Measurements from ENCODE around the gene RALBP1. TPM values are rescaled to one million over a fixed set of nuclear protein-coding genes. Genes with fewer than 3 reads are reported as not detected.
"Not testable (repeated sequence)": the region's sequence is repeated elsewhere in the genome, so short reads cannot be mapped to it uniquely, and the experiment has no call there.

The RALBP1 gene
- total and polyA plus RNA-seq, 2 experiments from 2014 or later = 33.5 to 68.0 TPM

DNA sequence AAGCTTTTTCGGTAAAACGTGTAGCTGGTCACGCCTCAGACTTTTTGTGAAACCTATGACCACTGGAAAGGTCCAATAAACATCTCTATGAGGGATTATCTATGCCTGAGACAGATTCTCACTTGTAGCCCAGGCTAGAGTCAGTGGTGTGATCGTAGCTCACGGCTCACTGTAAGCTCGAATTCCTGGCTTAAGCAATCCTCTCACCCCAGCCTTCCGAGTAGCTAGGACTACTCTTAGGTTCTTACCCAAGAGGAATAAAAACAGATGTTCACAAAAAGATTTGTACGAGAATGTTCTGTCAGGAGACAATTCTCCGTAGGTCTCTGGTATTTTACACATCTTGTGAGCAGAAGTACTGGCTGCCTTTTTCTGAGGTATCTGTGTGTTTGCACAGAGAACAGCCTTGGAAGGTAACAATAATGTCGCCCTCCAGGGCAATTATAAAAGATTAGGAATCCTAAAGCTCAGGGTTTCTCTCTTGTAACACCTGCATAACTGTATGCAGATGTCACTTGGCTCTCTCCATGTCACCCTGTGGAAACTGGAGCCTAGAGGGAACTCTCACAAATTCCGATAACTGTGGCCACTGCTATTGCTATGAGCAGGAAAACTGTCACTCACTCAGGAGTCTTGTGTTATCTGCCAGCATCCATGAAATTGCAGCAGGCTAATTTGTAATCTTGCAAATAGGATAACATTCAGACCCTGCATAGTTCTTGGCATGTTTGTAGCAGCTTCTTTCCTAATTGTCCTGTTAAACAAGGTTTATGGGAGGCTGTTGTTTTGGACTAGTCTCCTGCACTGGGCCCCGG is 25.5 kb upstream of the RALBP1 start:
- no peaks in the 10 kb centered on the region for H3K9me3 ChIP-seq (ENCODE audit: low read depth)
- no peak overlapping the region for H3K27ac ChIP-seq
- no peaks in the 10 kb centered on the region for H3K27me3 ChIP-seq
- peak in 1 of 2 donors; percentile 41 for DNase-seq (ENCODE audit: low read depth in 1 of 2, low spot score in 1 of 2)
- TF ChIP-seq, protein P1, sequence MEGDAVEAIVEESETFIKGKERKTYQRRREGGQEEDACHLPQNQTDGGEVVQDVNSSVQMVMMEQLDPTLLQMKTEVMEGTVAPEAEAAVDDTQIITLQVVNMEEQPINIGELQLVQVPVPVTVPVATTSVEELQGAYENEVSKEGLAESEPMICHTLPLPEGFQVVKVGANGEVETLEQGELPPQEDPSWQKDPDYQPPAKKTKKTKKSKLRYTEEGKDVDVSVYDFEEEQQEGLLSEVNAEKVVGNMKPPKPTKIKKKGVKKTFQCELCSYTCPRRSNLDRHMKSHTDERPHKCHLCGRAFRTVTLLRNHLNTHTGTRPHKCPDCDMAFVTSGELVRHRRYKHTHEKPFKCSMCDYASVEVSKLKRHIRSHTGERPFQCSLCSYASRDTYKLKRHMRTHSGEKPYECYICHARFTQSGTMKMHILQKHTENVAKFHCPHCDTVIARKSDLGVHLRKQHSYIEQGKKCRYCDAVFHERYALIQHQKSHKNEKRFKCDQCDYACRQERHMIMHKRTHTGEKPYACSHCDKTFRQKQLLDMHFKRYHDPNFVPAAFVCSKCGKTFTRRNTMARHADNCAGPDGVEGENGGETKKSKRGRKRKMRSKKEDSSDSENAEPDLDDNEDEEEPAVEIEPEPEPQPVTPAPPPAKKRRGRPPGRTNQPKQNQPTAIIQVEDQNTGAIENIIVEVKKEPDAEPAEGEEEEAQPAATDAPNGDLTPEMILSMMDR (IDR thresholded peaks at IDR 0.05; ENCODE audit: low read depth, low read length) = no peak
- no peaks in the 10 kb centered on the region for H3K4me1 ChIP-seq (ENCODE audit: low read depth)
- no peak overlapping the region for H3K4me3 ChIP-seq
- no peaks in the 10 kb centered on the region for H3K36me3 ChIP-seq

- not testable (repeated sequence) for DNase-seq (ENCODE audit: low read depth in 1 of 2, low spot score in 1 of 2); H3K27me3 ChIP-seq
These were observed 24.4 kb upstream of the RALBP1 start for GRCh38 chr18:9450920-9451319.

GRCh38 chr18:9453283-9453682 is 22.0 kb upstream of the RALBP1 start:
- Histone ChIP-seq H3K4me3 (no peak overlapping the region), H3K9me3 (ENCODE audit: low read depth) (no peaks in the 10 kb centered on the region)
- TF ChIP-seq, protein P1 (IDR thresholded peaks at IDR 0.05; ENCODE audit: low read depth, low read length) = no peak

More at GRCh38 chr18:9450920-9451319, 24.4 kb upstream of the RALBP1 start:
- not testable (repeated sequence) for H3K4me1 ChIP-seq (ENCODE audit: low read depth); H3K36me3 ChIP-seq; H3K27ac ChIP-seq; H3K4me3 ChIP-seq; H3K9me3 ChIP-seq (ENCODE audit: low read depth)

GRCh38 chr18:9454061-9454703 is 21.1 kb upstream of the RALBP1 start:
- no peaks in the 10 kb centered on the region for H3K27me3 ChIP-seq
- no peaks in the 10 kb centered on the region for H3K9me3 ChIP-seq (ENCODE audit: low read depth)
- TF ChIP-seq, protein P1 (IDR thresholded peaks at IDR 0.05; ENCODE audit: low read depth, low read length) = no peak
- H3K36me3 ChIP-seq = no peaks in the 10 kb centered on the region
- H3K27ac ChIP-seq = no peak overlapping the region
- peak in 1 of 2 donors; percentile 72 for DNase-seq (ENCODE audit: low read depth in 1 of 2, low spot score in 1 of 2)
- no peaks in the 10 kb centered on the region for H3K4me1 ChIP-seq (ENCODE audit: low read depth)
- no peak overlapping the region for H3K4me3 ChIP-seq

More at GRCh38 chr18:9453283-9453682, 22.0 kb upstream of the RALBP1 start:
- Histone ChIP-seq H3K27me3 (no peaks in the 10 kb centered on the region), H3K4me1 (ENCODE audit: low read depth) (no peaks in the 10 kb centered on the region), H3K36me3 (no peaks in the 10 kb centered on the region), H3K27ac (no peak overlapping the region)
- peak in 1 of 2 donors; percentile 41 for DNase-seq (ENCODE audit: low read depth in 1 of 2, low spot score in 1 of 2)

DNA sequence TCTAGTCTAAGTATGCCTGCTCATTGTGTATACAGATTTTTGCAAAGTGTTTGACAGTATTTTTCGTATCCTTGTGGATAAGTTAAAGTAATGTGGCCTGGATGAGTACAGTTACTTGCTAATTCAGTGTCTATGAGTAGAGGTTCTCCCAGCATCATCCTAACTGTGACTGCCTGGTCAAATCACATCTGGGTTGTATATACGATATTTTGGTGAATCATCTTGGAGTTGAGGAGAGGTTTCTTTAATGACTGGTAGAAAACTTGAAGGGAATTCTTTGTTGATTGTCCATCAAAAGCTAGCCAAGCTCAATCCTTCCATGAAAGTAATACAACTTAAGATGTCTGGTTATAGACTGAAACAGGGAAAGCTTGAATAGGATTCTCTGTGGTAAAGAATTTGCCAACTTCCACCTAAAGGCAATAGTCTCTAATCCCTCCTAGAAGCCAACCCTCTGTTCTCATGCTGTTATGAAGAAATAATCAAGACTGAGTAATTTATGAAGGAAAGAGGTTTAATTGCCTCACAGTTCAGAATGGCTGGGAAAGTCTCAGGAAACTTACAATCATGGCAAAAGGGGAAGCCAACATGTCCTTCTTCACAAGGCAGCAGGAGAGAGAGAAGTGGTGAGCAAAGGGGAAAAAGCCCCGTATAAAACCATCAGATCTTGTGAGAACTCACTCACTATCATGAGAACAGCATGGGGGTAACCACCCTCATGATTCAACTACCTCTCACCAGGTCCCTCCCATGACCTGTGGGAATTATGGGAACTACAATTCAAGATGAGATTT is 19.4 kb upstream of the RALBP1 start:
- Histone ChIP-seq H3K36me3 (no peaks in the 10 kb centered on the region), H3K9me3 (ENCODE audit: low read depth) (no peaks in the 10 kb centered on the region), H3K4me3 (no peak overlapping the region), H3K27ac (no peak overlapping the region), H3K27me3 (no peaks in the 10 kb centered on the region), H3K4me1 (ENCODE audit: low read depth) (no peaks in the 10 kb centered on the region)
- no peak for DNase-seq (ENCODE audit: low read depth in 1 of 2, low spot score in 1 of 2)
- TF ChIP-seq, protein P1 (IDR thresholded peaks at IDR 0.05; ENCODE audit: low read depth, low read length) = no peak
